ENCODE results near the gene EXOC6B.

The EXOC6B gene

DNA sequence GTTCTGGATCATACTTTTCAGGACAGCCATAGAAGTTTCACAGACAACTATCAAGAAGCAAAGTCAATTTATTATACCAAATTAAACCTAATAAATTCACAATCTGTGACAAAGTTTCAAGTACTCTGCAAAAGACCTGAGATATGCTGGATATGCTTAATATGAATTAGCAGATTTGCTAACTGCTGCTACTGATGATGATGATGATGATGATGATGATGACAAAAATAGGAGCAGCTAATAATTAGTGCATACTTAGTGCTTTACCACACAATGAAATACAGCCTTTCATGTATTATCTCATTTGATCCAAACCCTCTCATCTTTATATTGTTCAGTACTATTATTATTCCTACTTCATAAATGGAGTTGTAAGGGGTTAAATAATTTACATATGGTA lies 462.4 kb downstream of the EXOC6B start:
- no peak for DNase-seq (ENCODE audit: low read depth, low spot score)

DNA sequence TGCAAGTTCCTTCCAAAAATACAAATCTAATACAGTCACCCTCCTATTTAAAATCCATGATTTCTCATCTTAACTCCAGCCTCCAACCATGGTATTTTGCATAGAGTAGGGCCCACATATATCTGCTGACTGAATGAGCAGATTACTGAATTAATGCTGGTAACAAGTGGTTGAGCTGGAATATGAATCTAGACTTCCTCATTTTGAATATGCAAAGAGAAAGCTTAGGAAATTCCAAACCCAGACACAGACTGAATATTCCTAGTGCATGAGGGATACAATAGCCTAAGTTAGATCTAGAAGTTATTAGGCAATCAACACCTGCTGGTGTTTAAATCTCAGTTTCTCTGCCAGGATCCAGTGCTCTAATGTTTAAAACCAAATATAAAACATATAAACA lies 463.1 kb downstream of the EXOC6B start:
- DNase-seq (ENCODE audit: low read depth, low spot score) = no peak

GRCh38 chr2:72361521-72361920 lies 464.3 kb downstream of the EXOC6B start:
- DNase-seq (ENCODE audit: low read depth, low spot score) = no peak

GRCh38 chr2:72361042-72361441 lies 464.8 kb downstream of the EXOC6B start:
- no peak for DNase-seq (ENCODE audit: low read depth, low spot score)

- DNase-seq (ENCODE audit: low read depth, low spot score) = no peak
These were observed 475.0 kb downstream of the EXOC6B start for GRCh38 chr2:72350852-72351251.

GRCh38 chr2:72349016-72349415 lies 476.8 kb downstream of the EXOC6B start:
- DNase-seq (ENCODE audit: low read depth, low spot score) = no peak

DNA sequence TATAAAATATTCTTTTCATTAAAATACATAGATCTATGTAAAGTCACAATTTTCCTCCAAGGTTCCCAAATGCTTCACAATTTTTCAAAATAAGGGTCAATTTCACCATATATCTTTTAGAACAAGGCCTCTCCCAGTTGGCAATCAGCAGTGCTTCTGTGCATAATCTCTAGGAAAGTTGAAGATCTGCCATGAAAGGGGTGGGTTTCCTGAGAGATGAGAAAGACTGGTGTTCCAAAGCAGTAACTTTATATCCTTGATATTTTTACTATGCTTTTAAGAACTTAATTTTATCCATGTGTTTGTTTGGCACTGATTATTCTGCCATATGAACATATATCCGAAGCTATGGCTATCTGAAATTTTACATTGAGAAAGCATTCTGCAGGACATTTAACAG lies 478.8 kb downstream of the EXOC6B start:
- DNase-seq (ENCODE audit: low read depth, low spot score) = no peak

GRCh38 chr2:72341639-72342038 lies 484.2 kb downstream of the EXOC6B start:
- DNase-seq (ENCODE audit: low read depth, low spot score) = no peak

- DNase-seq (ENCODE audit: low read depth, low spot score) = no peak
These were observed 485.2 kb downstream of the EXOC6B start for GRCh38 chr2:72340665-72341064.

DNA sequence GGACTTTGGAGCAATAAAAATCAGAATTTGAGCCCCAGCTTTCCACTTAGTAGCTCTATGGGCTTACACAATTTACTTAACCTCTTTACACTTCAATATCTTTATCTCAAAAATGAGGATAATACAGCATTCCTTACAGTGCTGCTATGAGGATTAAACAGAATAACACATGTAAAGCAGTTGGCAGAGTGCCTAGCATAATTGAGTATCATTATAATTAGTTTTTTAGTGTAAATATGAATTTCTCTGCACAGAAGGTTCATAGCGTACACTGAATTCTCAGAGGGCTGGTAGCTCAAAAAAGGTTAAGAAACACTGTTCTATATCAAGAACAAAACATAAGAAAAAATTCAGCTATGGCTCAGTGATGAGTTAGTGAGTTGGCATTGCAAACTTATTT lies 487.8 kb downstream of the EXOC6B start:
- DNase-seq (ENCODE audit: low read depth, low spot score) = no peak

- DNase-seq (ENCODE audit: low read depth, low spot score) = no peak
These were observed 493.1 kb downstream of the EXOC6B start for GRCh38 chr2:72332720-72333119.

- no peak for DNase-seq (ENCODE audit: low read depth, low spot score)
These were observed 495.2 kb downstream of the EXOC6B start for GRCh38 chr2:72330652-72331051.

DNA sequence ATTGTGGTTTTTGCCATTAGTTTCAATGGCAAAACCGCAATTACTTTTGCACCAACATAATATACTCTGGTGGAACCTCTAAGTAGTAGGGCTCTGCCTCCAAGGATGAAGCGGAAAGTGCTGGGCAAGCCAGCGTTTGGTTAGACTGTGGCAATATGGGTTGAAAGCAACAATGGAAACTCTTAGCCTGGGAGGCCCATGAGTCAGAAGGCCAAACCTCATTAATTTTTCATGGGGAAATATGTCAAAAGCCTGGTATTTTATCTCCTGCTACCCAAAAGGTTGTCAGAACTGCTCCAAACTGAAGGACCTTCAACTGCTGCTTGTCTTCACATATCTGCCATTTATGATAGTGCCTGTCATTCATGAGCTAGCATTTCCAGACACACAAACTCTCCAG lies 499.1 kb downstream of the EXOC6B start:
- DNase-seq (ENCODE audit: low read depth, low spot score) = no peak

- DNase-seq (ENCODE audit: low read depth, low spot score) = no peak
These were observed 500.0 kb downstream of the EXOC6B start for GRCh38 chr2:72325592-72326422.

DNA sequence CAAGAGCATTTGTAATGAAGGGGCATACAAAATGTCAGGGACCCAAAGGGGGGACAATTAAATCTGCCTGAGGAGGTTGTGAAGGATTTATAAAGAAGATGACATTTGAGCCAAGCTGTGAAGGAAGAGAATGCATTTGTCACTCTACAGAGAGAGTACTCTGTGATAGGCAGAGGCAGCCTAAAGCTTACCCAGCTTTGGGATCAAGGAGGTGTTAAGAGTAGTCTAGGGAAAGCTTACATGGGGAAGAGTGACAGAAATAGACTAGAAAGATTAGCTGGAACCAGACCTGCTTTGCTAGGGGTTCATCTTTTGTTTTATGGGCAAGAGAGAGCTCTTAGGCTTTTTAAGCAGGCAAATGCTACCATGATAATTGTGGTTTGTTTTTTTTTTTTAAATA lies 509.1 kb downstream of the EXOC6B start:
- no peak for DNase-seq (ENCODE audit: low read depth, low spot score)

- no peak for DNase-seq (ENCODE audit: low read depth, low spot score)
These were observed 525.6 kb downstream of the EXOC6B start for GRCh38 chr2:72300147-72300684.

DNA sequence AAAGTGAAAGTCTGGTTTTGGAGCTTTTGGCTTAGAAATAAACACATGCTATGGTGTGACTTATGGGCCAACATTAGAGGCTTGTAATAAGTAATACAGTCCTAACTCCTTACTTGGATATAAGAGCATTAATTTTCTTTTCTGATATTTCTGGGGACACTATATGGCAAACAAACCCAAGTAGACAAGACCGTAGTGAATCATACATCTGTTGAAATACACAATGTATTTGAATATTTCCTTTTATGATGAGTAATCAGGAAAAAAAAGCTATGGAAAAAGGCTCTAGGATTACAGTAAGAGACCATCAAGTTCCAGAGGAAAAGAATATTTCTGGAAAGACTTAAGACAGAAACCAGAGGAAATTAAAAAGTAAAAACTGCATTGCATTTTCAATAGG lies 532.2 kb downstream of the EXOC6B start:
- no peak for DNase-seq (ENCODE audit: low read depth, low spot score)

GRCh38 chr2:72292433-72292832 lies 533.4 kb downstream of the EXOC6B start:
- no peak for DNase-seq (ENCODE audit: low read depth, low spot score)

- no peak for DNase-seq (ENCODE audit: low read depth, low spot score)
These were observed 534.8 kb downstream of the EXOC6B start for GRCh38 chr2:72291059-72291458.

DNA sequence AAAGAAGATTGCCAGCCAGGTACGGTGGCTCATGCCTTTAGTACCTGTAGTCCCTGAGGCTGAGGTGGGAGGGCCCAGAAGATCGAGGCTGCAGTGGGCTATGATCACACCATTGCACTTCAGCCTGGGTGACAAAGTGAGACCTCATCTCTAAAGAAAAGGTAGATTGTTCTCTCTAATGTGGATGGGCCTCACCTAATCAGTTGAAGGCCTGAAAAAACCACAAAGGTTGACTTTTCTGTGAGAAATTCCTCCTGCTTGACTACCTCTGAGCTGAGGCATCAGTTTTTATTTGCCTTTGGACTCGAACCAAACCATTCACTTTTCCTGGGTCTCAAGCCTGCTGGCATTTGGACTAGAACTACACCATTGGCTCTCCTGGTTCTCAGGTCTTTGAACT lies 536.1 kb downstream of the EXOC6B start:
- DNase-seq (ENCODE audit: low read depth, low spot score) = no peak

DNA sequence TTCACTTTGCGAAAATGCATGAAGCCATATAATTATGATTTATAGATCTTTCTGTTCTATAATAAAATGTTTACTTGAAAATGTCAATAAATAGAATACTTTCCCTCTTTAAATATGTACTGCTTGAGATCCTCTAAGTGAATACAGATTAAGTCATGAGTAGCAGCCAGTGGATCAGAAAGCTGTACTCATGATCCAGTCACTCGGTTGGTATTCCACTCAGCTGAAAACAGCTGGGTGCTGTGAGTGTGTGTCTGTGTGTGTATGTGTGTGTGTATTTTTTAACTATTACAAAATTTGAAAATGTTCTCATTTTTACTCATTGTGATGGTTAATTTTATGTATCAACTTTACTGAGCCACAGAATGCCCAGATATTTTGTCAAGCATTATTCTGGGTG lies 536.5 kb downstream of the EXOC6B start:
- no peak for DNase-seq (ENCODE audit: low read depth, low spot score)

DNA sequence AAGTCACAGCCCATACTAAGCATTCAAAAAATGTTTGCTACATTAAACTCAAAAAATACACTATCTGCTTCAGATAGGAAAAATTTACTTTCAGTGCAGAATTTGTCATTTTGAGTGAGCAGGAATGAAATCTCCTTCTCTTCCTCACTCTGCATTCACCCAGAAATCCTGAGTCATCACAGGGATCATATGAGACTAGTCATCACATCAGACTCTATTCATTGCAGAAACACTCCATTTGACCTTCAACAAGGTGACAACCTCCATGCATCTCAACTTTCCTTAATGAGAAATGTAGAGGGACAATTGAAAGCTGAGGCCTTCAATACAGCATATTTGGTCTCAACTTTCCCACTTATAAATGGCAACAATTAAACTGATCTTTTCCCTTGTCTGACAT lies 547.8 kb downstream of the EXOC6B start:
- DNase-seq (ENCODE audit: low read depth, low spot score) = no peak

GRCh38 chr2:72276876-72277275 lies 549.0 kb downstream of the EXOC6B start:
- DNase-seq (ENCODE audit: low read depth, low spot score) = no peak

- DNase-seq (ENCODE audit: low read depth, low spot score) = no peak
These were observed 549.5 kb downstream of the EXOC6B start for GRCh38 chr2:72276356-72276755.

Measured in brain pericyte (primary cell).